ENCODE measurements around the gene PUS7.

Gene PUS7

DNA sequence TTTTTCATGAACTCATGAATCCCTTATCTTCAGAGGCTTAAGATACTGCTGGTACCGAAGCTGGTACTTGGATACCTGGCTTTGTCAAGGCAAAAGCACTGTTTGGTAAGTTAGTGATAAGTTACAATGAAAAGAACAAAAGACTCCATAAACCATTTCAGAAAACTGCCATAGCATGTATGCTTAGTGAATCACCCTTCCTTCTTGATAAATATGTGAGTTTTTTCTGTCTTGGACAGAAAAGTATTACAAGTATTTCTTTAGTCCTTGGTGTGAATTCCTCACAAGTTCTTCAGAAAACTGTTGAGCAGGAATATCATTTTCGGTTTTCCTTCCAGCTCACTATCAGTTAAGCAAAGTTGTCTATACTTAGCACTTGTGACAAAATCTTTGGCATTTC is 25.6 kb downstream of the PUS7 start:
- Histone ChIP-seq H3K4me3 (ENCODE audit: low read depth, low read length) (no peak overlapping the region), H3K36me3 (ENCODE audit: control insufficient read depth, insufficient read depth, low read length) (peaks cover 63% of the 10 kb centered on the region), H3K4me1 (ENCODE audit: control insufficient read depth, insufficient read depth, low read length) (no peaks in the 10 kb centered on the region), H3K27me3 (ENCODE audit: control insufficient read depth, insufficient read depth, low read length) (no peaks in the 10 kb centered on the region), H3K9me3 (ENCODE audit: control insufficient read depth, insufficient read depth, low read length) (no peaks in the 10 kb centered on the region), H3K27ac (ENCODE audit: low read depth, low read length) (no peak overlapping the region), H3K9ac (ENCODE audit: low read depth, low read length) (no peak overlapping the region)

DNA sequence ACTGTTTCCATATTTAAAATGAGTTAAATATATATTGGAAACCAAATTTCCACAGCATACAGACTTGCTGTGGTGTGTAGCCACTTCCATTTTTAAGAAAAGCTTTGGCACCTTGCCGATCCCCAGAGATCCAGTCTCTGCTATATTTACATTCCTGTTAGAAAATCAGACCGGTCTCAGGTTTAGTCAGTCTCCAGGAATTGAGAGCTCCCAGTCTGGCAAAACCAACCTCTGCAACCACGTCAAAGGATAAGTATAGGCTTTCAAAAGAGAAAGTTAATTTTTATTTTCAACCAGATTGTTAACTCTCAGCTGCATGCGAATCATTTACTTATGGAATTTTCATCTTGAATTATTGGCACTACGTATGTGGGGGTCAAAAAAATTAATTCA is 28.2 kb downstream of the PUS7 start:
- Histone ChIP-seq H3K4me1 (ENCODE audit: control insufficient read depth, insufficient read depth, low read length) (no peaks in the 10 kb centered on the region), H3K27ac (ENCODE audit: low read depth, low read length) (no peak overlapping the region), H3K4me3 (ENCODE audit: low read depth, low read length) (no peak overlapping the region), H3K36me3 (ENCODE audit: control insufficient read depth, insufficient read depth, low read length) (peaks cover 62% of the 10 kb centered on the region), H3K9ac (ENCODE audit: low read depth, low read length) (no peak overlapping the region), H3K27me3 (ENCODE audit: control insufficient read depth, insufficient read depth, low read length) (no peaks in the 10 kb centered on the region), H3K9me3 (ENCODE audit: control insufficient read depth, insufficient read depth, low read length) (no peaks in the 10 kb centered on the region)

DNA sequence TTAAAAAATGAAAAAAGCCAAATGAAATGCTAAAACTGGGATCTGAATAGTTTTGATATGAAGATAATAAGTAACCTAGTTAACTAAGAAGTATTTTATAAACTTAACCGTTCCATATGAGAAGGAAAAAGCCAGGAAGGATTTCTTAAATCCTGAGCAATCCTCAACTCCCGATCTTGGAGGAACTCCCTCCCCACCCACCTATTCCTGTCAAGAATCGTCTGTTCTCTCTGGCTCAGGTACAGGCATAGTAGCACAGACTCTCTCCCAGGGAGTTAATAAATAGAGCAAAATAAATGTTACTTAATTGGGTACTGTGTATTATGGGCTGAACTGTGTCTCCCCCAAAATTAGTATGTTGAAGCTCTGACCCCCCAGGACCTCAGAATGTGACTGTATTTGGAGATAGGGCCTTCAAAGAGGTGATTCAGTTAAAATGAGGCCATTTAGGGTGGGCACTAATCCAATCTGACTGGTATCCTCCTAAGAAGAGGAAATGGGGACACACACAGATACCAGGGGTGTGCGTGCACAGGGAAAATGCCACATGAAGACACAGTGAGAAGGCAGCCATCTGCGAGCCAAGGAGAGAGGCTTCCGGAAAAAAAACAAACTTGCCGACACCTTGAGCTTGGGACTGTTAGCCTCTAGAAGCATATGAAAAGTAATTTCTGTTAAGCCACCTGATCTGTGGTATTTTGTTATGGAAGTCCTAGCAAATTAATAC is 28.7 kb downstream of the PUS7 start:
- Histone ChIP-seq H3K27me3 (ENCODE audit: control insufficient read depth, insufficient read depth, low read length) (no peaks in the 10 kb centered on the region), H3K4me3 (ENCODE audit: low read depth, low read length) (no peak overlapping the region), H3K27ac (ENCODE audit: low read depth, low read length) (no peak overlapping the region), H3K4me1 (ENCODE audit: control insufficient read depth, insufficient read depth, low read length) (no peaks in the 10 kb centered on the region), H3K9ac (ENCODE audit: low read depth, low read length) (no peak overlapping the region), H3K36me3 (ENCODE audit: control insufficient read depth, insufficient read depth, low read length) (peaks cover 59% of the 10 kb centered on the region), H3K9me3 (ENCODE audit: control insufficient read depth, insufficient read depth, low read length) (no peaks in the 10 kb centered on the region)

DNA sequence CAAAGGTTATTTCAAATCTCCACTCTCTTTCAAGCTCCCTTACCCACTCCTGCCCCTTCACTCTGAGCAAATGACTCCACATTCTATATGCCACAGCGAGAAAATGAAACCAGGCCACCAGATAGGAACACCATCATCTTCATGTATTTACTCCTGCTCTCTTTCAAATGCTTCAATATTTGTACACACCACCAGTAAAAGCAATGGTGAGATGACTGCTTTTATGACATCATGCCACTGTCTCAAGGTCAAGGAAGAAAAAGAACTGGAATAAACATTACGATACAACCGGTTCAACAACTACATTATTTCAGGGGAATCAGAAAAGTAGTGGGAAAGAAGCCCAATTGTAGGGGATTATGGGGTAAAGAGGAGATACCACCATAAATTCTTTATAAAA is 32.7 kb downstream of the PUS7 start:
- H3K36me3 ChIP-seq (ENCODE audit: control insufficient read depth, insufficient read depth, low read length) = peaks cover 61% of the 10 kb centered on the region
- H3K9ac ChIP-seq (ENCODE audit: low read depth, low read length) = no peak overlapping the region
- no peak overlapping the region for H3K27ac ChIP-seq (ENCODE audit: low read depth, low read length)
- no peaks in the 10 kb centered on the region for H3K27me3 ChIP-seq (ENCODE audit: control insufficient read depth, insufficient read depth, low read length)
- H3K4me3 ChIP-seq (ENCODE audit: low read depth, low read length) = no peak overlapping the region
- no peaks in the 10 kb centered on the region for H3K9me3 ChIP-seq (ENCODE audit: control insufficient read depth, insufficient read depth, low read length)
- H3K4me1 ChIP-seq (ENCODE audit: control insufficient read depth, insufficient read depth, low read length) = no peaks in the 10 kb centered on the region

DNA sequence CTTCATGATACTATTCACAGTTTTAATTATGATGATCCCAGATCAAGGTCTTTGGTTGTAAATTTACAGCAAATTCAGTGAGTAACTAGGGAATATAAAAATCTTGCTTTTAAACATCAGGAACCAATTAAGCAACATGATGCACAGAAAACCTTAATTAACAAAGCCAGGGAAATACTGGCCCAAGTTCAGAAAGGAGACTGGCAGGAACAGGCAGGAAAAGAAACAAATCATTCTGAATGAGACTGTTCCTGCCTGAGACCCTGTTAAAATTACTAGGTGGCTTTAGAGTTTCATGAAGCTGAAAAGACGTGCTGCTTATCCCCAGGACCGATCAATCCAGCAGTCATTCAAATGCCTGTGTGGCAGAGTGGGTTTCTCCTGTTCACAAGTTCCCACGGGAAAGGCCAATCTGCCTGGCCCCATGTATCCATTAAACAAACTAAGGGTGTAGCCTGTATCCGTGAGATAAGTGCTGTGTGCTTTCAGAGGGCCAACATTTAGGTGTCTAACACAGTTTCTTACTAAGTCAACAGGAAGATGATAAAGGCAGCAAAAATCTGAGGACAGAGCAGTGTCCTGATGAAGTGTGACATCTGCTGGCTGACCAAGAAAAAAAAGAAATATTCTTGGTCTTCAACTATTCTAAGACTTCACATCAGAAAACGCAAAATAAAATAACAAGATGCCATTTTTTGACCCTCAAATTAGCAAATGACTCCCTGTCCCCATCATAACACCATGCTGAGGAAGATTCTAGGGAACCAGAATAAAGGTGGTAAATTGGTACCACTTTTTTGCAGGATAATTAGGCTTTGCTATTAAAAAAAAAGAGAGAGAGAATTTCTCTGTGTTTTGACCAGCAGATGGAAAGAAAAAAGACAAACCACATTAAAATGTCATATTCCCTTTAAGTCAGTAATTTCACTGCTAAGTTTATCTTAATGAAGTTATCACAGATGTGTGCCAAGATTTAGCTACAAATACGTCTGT is 34.2 kb downstream of the PUS7 start:
- no peak overlapping the region for H3K27ac ChIP-seq (ENCODE audit: low read depth, low read length)
- peaks cover 70% of the 10 kb centered on the region for H3K36me3 ChIP-seq (ENCODE audit: control insufficient read depth, insufficient read depth, low read length)
- no peaks in the 10 kb centered on the region for H3K4me1 ChIP-seq (ENCODE audit: control insufficient read depth, insufficient read depth, low read length)
- H3K9me3 ChIP-seq (ENCODE audit: control insufficient read depth, insufficient read depth, low read length) = no peaks in the 10 kb centered on the region
- H3K9ac ChIP-seq (ENCODE audit: low read depth, low read length) = no peak overlapping the region
- no peak overlapping the region for H3K4me3 ChIP-seq (ENCODE audit: low read depth, low read length)
- H3K27me3 ChIP-seq (ENCODE audit: control insufficient read depth, insufficient read depth, low read length) = no peaks in the 10 kb centered on the region

DNA sequence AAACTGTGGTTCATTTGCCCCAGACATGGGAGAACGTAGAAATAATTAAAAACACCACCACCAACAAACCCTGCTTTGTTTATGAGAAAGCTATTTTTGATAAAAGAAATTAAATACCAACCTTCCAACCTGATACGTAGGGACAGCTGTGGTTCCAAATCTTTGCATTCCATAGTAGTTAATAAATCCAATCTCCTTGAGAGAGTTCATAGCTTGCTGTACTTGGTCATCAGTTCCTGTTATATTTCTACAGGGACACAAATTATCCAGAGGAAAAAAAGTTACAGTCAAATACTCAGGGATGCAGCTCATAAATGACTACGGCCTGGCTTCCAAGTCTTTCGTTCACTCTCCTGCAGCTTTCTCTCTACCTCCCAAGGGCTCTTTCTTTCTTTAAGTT is 41.1 kb downstream of the PUS7 start:
- H3K36me3 ChIP-seq (ENCODE audit: control insufficient read depth, insufficient read depth, low read length) = peaks cover 64% of the 10 kb centered on the region
- no peak overlapping the region for H3K4me3 ChIP-seq (ENCODE audit: low read depth, low read length)
- H3K9me3 ChIP-seq (ENCODE audit: control insufficient read depth, insufficient read depth, low read length) = no peaks in the 10 kb centered on the region
- no peaks in the 10 kb centered on the region for H3K4me1 ChIP-seq (ENCODE audit: control insufficient read depth, insufficient read depth, low read length)
- H3K9ac ChIP-seq (ENCODE audit: low read depth, low read length) = no peak overlapping the region
- H3K27me3 ChIP-seq (ENCODE audit: control insufficient read depth, insufficient read depth, low read length) = no peaks in the 10 kb centered on the region
- H3K27ac ChIP-seq (ENCODE audit: low read depth, low read length) = no peak overlapping the region

DNA sequence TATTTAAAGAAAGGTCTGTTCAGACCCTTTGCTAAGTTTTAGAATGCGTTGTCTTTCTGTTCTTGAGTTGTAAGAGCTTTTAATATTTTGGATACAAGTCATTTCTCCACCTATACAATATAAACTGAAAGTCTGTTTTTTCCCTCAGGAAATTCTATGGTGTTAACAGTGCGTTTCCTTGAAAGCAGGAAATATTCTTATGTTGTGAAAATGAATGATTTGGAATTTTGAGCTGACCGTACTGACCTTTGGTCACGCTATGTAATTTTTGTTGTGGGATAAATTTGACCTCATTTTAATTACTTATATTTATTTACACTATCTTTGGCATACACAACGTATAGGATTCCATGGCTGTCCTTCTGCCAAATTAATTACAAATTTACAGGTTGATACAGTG is 43.5 kb downstream of the PUS7 start:
- H3K4me1 ChIP-seq (ENCODE audit: control insufficient read depth, insufficient read depth, low read length) = no peaks in the 10 kb centered on the region
- H3K9ac ChIP-seq (ENCODE audit: low read depth, low read length) = no peak overlapping the region
- H3K9me3 ChIP-seq (ENCODE audit: control insufficient read depth, insufficient read depth, low read length) = no peaks in the 10 kb centered on the region
- peaks cover 53% of the 10 kb centered on the region for H3K36me3 ChIP-seq (ENCODE audit: control insufficient read depth, insufficient read depth, low read length)
- H3K4me3 ChIP-seq (ENCODE audit: low read depth, low read length) = no peak overlapping the region
- no peaks in the 10 kb centered on the region for H3K27me3 ChIP-seq (ENCODE audit: control insufficient read depth, insufficient read depth, low read length)
- H3K27ac ChIP-seq (ENCODE audit: low read depth, low read length) = no peak overlapping the region

DNA sequence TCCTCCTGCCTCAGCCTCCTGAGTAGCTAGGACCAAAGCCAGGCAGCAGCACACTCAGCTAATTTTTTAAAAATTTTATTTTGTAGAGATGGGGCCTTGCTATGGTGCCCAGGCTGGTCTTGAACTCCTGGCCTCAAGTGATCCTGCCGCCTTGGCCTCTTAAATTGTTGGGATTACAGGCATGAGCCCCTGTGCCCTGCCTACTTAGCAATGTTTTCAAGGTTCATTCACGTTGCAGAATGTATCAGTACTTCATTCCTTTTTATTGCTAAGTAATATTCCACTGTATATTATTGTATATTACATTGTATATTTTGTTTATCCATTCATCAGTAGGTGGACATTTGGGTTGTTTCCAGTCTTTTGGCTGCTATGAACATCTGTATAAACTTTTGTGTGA is 44.2 kb downstream of the PUS7 start:
- peaks cover 51% of the 10 kb centered on the region for H3K36me3 ChIP-seq (ENCODE audit: control insufficient read depth, insufficient read depth, low read length)
- no peak overlapping the region for H3K4me3 ChIP-seq (ENCODE audit: low read depth, low read length)
- no peaks in the 10 kb centered on the region for H3K4me1 ChIP-seq (ENCODE audit: control insufficient read depth, insufficient read depth, low read length)
- H3K27me3 ChIP-seq (ENCODE audit: control insufficient read depth, insufficient read depth, low read length) = no peaks in the 10 kb centered on the region
- H3K9ac ChIP-seq (ENCODE audit: low read depth, low read length) = no peak overlapping the region
- no peak overlapping the region for H3K27ac ChIP-seq (ENCODE audit: low read depth, low read length)
- H3K9me3 ChIP-seq (ENCODE audit: control insufficient read depth, insufficient read depth, low read length) = no peaks in the 10 kb centered on the region

DNA sequence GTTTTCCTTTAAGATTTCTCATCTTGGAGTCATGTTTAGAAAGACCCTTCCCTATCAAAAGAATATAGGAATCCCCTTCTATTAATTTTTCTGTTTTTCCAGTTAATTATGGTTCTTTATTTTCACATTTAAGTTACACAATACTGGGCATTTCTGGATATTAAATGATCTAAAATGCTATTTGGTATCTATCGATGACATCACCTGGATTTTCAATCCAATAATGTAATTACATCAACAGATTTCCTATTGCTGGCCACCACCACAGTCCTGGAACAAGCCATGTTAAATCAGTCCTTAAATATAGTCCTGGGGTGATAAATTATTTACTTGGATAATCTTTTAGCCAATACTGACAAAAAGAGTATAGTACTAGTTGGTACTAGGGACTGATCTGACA is 48.0 kb downstream of the PUS7 start:
- Histone ChIP-seq H3K27ac (ENCODE audit: low read depth, low read length) (no peak overlapping the region), H3K9me3 (ENCODE audit: control insufficient read depth, insufficient read depth, low read length) (no peaks in the 10 kb centered on the region), H3K36me3 (ENCODE audit: control insufficient read depth, insufficient read depth, low read length) (peaks cover 37% of the 10 kb centered on the region), H3K4me3 (ENCODE audit: low read depth, low read length) (no peak overlapping the region), H3K4me1 (ENCODE audit: control insufficient read depth, insufficient read depth, low read length) (no peaks in the 10 kb centered on the region), H3K27me3 (ENCODE audit: control insufficient read depth, insufficient read depth, low read length) (no peaks in the 10 kb centered on the region), H3K9ac (ENCODE audit: low read depth, low read length) (no peak overlapping the region)

DNA sequence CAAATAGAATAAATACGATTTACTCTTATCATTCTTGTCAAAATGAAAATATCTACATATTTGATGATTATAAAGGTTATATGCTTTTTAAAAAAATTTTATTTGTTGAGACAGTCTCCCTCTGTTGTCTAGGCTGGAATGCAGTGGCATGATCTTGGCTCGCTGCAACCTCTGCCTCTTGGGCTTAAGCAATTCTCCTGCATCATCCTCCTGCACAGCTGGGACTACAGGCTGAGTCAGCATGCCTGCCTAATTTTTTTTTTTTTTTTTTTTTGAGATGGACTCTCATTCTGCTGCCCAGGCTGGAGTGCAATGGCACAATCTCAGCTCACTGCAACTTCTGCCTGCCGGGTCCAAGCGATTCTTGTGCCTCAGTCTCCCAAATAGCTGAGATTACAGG is 48.9 kb downstream of the PUS7 start:
- no peak overlapping the region for H3K9ac ChIP-seq (ENCODE audit: low read depth, low read length)
- no peaks in the 10 kb centered on the region for H3K9me3 ChIP-seq (ENCODE audit: control insufficient read depth, insufficient read depth, low read length)
- peaks cover 33% of the 10 kb centered on the region for H3K36me3 ChIP-seq (ENCODE audit: control insufficient read depth, insufficient read depth, low read length)
- H3K27me3 ChIP-seq (ENCODE audit: control insufficient read depth, insufficient read depth, low read length) = no peaks in the 10 kb centered on the region
- no peak overlapping the region for H3K27ac ChIP-seq (ENCODE audit: low read depth, low read length)
- H3K4me3 ChIP-seq (ENCODE audit: low read depth, low read length) = no peak overlapping the region
- H3K4me1 ChIP-seq (ENCODE audit: control insufficient read depth, insufficient read depth, low read length) = no peaks in the 10 kb centered on the region

DNA sequence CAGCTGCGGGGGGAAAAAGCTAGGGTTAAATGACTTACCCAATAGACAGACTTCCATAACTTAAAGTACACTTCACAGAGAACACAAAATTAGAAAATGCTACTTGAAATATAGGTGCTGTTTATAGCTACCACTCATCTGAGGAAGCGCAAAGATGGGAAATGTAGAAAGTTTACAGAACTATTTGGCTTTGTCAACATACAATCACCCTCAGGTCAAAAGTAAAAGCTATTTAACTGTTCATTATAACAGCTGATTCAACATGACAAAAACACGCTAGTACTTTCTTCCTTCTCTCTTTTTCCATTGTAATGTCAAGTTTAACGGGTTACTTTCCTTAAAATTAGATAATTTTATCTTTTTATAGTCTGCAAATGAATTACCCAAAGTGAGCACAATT is 51.2 kb downstream of the PUS7 start:
- Histone ChIP-seq H3K4me1 (ENCODE audit: control insufficient read depth, insufficient read depth, low read length) (no peaks in the 10 kb centered on the region), H3K4me3 (ENCODE audit: low read depth, low read length) (no peak overlapping the region), H3K27ac (ENCODE audit: low read depth, low read length) (no peak overlapping the region), H3K27me3 (ENCODE audit: control insufficient read depth, insufficient read depth, low read length) (no peaks in the 10 kb centered on the region), H3K9ac (ENCODE audit: low read depth, low read length) (no peak overlapping the region), H3K36me3 (ENCODE audit: control insufficient read depth, insufficient read depth, low read length) (peaks cover 46% of the 10 kb centered on the region), H3K9me3 (ENCODE audit: control insufficient read depth, insufficient read depth, low read length) (no peaks in the 10 kb centered on the region)

Measured in HUES48 (cell line).